NB4 (cell line): ENCODE data around the gene WNT10A.

Source experiments
- CTCF ChIP-seq: IDR thresholded peaks from one replicate; pipeline ENCODE4 v1.5.1; 2012; ENCODE audit warnings: low read depth, low read length
- MAX ChIP-seq: IDR thresholded peaks from 2 replicates; pipeline ENCODE4 v1.6.1; 2011; ENCODE audit warnings: low read depth, low read length
- MYC ChIP-seq: IDR thresholded peaks from 2 replicates; pipeline ENCODE4 v1.6.1; 2011; ENCODE audit warnings: low read depth, low read length
- POLR2A ChIP-seq: IDR thresholded peaks from 2 replicates; pipeline ENCODE4 v1.6.1; 2011; ENCODE audit warnings: mild to moderate bottlenecking; ENCODE audit not compliant: insufficient read length; ENCODE audit errors: extremely low read depth

GRCh38 chr2:218898109-218898878 lies 17.6 kb downstream of the WNT10A start:
- TF ChIP-seq MAX (peak; percentile 56; the same call in 1 of the 2 replicates), CTCF (peak; percentile 81), POLR2A (no peak), MYC (no peak)
